HG02571 (cell line): Measurements from ENCODE around the gene TSPAN17.

ENCODE experiments used
- ATAC-seq: cut with Tn5 transposase; IDR thresholded peaks from one replicate; pipeline ENCODE4 v1.9.1; 2021; ENCODE audit warnings: mild to moderate bottlenecking, moderate library complexity; ENCODE audit not compliant: unreplicated experiment

The TSPAN17 gene

DNA sequence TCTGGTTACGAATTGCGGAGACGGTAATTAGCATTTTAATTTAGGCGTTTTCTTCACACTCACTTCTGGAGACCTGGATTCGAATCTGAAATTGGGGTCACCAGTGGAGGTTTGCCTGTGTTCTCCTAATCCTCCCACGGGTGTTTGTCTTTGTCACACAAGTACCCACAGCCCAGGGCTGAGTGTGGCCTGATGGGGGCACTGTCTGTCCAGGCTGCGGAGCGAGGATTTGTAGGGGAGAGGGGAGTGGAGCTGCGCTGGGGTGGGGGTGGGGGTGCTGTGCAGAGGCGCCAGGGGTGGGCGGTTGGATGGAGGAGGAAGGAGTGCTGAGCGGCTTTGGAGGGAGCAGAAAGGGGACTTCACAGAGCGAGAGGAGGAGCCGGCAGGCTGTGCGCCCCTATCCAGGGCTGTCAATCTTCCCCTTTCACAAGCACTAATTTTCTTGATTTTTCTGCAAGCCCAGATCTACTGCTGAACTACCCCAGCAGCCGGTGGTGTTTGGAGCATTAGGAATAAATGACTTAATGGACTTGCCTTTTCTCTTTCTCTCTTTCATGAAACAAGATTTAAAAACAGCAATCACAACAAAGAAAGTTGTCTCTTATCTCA, 53.1 kb downstream of the TSPAN17 start:
- no peak for ATAC-seq

- no peak for ATAC-seq
These were observed 55.7 kb downstream of the TSPAN17 start for GRCh38 chr5:176702671-176703641.

DNA sequence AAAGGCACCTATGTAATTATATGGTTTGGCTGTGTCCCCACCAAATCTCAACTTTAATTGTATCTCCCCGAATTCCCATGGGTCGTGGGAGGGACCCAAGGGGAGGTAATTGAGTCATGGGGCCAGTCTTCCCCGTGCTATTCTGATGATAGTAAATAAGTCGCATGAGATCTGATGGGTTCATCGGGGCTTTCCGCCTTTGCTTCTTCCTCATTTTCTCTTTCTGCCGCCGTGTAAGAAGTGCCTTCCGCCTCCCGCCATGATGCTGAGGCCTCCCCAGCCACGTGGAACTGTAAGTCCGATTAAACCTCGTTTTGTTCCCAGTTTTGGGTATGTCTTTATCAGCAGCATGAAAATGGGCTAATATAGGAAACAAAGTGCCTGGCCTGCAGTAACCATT, 56.6 kb downstream of the TSPAN17 start:
- no peak for ATAC-seq

DNA sequence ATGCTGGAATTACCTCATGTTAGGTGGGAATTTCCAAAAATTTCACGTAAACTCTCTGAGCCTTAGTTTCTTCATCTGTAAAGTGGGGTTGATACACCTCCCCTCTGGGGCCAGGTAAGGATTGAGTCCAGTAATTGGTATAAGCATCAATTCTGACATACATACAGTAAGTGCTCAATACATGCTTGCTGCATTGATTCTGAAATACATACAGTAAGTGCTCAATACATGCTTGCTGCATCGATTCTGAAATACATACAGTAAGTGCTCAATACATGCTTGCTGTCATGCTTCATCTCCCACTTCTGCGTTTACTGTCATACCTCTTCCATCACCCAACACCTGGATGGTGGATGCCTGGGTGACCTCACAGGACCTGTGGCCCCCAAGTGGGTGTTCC, 57.1 kb downstream of the TSPAN17 start:
- no peak for ATAC-seq

- no peak for ATAC-seq
These were observed 57.5 kb downstream of the TSPAN17 start for GRCh38 chr5:176704817-176705216.
